Liver (tissue), 2 donors: Measurements from ENCODE around the gene CCDC51.

ENCODE experiments used
- CTCF ChIP-seq: fragments of 150-350 bp; IDR thresholded peaks from 2 replicates; pipeline ENCODE4 v1.5.1; 2017; ENCODE audit warnings: improper control_type of control experiment, low read depth, low read length; ENCODE audit not compliant: missing input control
- YY1 ChIP-seq: IDR thresholded peaks from 2 replicates; pipeline ENCODE4 v1.6.1; 2016; ENCODE audit warnings: antibody characterized with exemption, mild to moderate bottlenecking
- donor health status: healthy.

- TF ChIP-seq CTCF: no peak
- no peak for TF ChIP-seq YY1
Measured at GRCh38 chr3:48456456-48456855, 16.5 kb upstream of the CCDC51 start.
